ENCODE results near the gene SNTG2. TPM values are rescaled to one million over a fixed set of nuclear protein-coding genes. Genes with fewer than 3 reads are reported as not detected.

SNTG2 gene
- total and polyA plus RNA-seq, 10 of the 15 experiments (the other 5 are each of a cell fraction or from before 2014, with no cell fraction given) = not detected

DNA sequence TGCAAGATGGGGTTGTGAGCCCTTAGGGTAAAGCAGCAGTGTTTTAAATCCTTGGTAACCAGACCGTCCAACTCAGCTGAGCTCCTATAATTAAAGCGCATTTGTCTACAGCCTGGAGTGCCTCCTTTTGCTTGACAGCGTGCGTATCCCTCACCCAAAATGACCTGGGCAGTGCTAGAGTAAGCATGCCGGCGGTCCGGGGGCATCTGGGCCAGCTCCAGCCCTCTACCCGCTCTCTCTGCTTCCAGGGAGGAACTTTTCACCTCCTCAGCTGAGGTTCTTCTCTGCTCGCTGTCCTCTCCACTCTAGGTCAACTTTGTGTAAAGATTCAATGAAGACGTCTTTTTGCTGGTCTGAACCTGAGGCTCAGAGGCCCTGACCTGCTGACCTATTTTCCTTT, 360.2 kb downstream of the SNTG2 start (continued):
- TF ChIP-seq USF2 (IDR thresholded peaks at IDR 0.05; ENCODE audit: borderline replicate concordance, low read depth, low read length) (no peak), ESRRA (IDR thresholded peaks at IDR 0.05; ENCODE audit: low read length) (no peak)

DNA sequence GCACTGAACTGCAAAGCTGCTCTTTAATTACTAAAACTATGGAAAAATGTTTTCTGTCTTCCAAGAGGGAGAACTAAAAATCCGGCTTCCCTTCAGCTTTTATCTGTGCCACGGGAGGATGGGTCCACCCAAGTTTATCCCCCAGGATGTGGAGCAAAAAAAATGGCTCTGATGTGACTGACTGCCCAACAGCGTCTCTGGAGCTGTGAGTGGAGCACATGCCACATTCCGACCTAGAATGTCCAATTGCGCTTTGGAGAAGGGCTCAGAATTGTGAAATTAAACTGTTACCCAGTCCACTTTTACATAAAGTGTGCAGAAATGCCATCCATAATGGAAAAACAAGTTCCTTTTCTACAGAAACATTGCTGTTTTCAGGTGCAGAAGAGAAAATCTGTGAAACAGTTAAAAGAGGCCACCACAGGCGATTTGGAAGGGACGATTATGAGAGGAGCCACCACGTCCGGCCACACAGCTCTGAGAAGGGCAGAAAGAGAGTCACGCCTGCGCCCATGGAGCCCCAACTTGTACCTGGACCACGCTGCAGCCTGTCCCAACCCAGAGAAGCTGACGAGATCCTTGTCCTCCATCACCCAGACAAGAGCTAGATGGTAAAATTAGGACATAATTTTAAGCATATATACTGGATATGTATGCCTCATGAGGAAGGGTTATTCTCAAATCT, 362.7 kb downstream of the SNTG2 start:
- Histone ChIP-seq H3K4me3 (no peak overlapping the region), H3K4me2 (ENCODE audit: control insufficient read depth, insufficient read depth) (no peak overlapping the region), H3K36me3 (ENCODE audit: control insufficient read depth in 2 of 2, insufficient read depth in 2 of 2, low read length in 1 of 2) (no peaks in the 10 kb centered on the region), H3K27ac (ENCODE audit: control insufficient read depth, insufficient read depth) (no peak overlapping the region), H3K27me3 (replicated peaks in 1 of 2; ENCODE audit: control insufficient read depth in 2 of 2, insufficient read depth in 2 of 2, low read length in 1 of 2) (no peaks in the 10 kb centered on the region), H3K9me3 (replicated peaks; ENCODE audit: control insufficient read depth, insufficient read depth, low read length) (no peaks in the 10 kb centered on the region), H3K79me2 (ENCODE audit: control insufficient read depth, insufficient read depth, low read length) (no peaks in the 10 kb centered on the region), H2AFZ (ENCODE audit: control insufficient read depth, low read depth, low read length) (no peak overlapping the region), H4K20me1 (ENCODE audit: control insufficient read depth, insufficient read depth) (no peaks in the 10 kb centered on the region), H3K9ac (ENCODE audit: control insufficient read depth, insufficient read depth, low read length) (no peak overlapping the region), H3K4me1 (ENCODE audit: control insufficient read depth, insufficient read depth, low read length) (no peaks in the 10 kb centered on the region)
- in situ Hi-C loops (cut with MboI) = no loop called here
- DNase-seq (ENCODE audit: low read depth, low spot score) (no peak), ATAC-seq (no peak), FAIRE-seq (no peak)
- intact Hi-C loops (cut with micrococcal nuclease; ENCODE audit: unreplicated experiment) = no loop called here
- POLR2A ChIA-PET = no interaction called here
- RAD21 ChIA-PET (ENCODE audit: unreplicated experiment) = no interaction called here
- WGBS (ENCODE audit: insufficient coverage, insufficient replicate concordance, low lambda C conversion rate, missing lambda C conversion rate) = 3% methylated on average over 13 of the region's 13 CpGs
- no TSS peak for BruUV-seq (replicated peaks)
- SMC1A ChIA-PET (ENCODE audit: uncharacterized antibody, unreplicated experiment) = no interaction called here
- CTCF ChIA-PET = no interaction called here
- no peak for TF ChIP-seq LARP7 (IDR thresholded peaks at IDR 0.05)
- TF ChIP-seq STAT1 (conservative IDR thresholded peaks at IDR 0.05) = no peak
- TF ChIP-seq MEF2A (IDR thresholded peaks at IDR 0.05; ENCODE audit: insufficient read depth, low read depth, low read length) = no peak
- TF ChIP-seq CREM (IDR thresholded peaks at IDR 0.05; ENCODE audit: low read depth) = no peak
- no peak for TF ChIP-seq RAD51 (IDR thresholded peaks at IDR 0.05)
- TF ChIP-seq CEBPZ (IDR thresholded peaks at IDR 0.05; ENCODE audit: low read depth, low read length) = no peak
- no peak for TF ChIP-seq POLR2AphosphoS5 (IDR thresholded peaks at IDR 0.05; ENCODE audit: low read length)
- no peak for TF ChIP-seq RBBP5 (conservative IDR thresholded peaks at IDR 0.05)
- TF ChIP-seq CHD4 (IDR thresholded peaks at IDR 0.05) = no peak
- TF ChIP-seq, protein P1, sequence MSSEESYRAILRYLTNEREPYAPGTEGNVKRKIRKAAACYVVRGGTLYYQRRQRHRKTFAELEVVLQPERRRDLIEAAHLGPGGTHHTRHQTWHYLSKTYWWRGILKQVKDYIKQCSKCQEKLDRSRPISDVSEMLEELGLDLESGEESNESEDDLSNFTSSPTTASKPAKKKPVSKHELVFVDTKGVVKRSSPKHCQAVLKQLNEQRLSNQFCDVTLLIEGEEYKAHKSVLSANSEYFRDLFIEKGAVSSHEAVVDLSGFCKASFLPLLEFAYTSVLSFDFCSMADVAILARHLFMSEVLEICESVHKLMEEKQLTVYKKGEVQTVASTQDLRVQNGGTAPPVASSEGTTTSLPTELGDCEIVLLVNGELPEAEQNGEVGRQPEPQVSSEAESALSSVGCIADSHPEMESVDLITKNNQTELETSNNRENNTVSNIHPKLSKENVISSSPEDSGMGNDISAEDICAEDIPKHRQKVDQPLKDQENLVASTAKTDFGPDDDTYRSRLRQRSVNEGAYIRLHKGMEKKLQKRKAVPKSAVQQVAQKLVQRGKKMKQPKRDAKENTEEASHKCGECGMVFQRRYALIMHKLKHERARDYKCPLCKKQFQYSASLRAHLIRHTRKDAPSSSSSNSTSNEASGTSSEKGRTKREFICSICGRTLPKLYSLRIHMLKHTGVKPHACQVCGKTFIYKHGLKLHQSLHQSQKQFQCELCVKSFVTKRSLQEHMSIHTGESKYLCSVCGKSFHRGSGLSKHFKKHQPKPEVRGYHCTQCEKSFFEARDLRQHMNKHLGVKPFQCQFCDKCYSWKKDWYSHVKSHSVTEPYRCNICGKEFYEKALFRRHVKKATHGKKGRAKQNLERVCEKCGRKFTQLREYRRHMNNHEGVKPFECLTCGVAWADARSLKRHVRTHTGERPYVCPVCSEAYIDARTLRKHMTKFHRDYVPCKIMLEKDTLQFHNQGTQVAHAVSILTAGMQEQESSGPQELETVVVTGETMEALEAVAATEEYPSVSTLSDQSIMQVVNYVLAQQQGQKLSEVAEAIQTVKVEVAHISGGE (CRISPR knock-in tag; IDR thresholded peaks at IDR 0.05) = no peak
- TF ChIP-seq NFIC (IDR thresholded peaks at IDR 0.05; ENCODE audit: low read depth, low read length) = no peak
- no peak for TF ChIP-seq FOXK2 (IDR thresholded peaks at IDR 0.05)
- TF ChIP-seq, protein P2, sequence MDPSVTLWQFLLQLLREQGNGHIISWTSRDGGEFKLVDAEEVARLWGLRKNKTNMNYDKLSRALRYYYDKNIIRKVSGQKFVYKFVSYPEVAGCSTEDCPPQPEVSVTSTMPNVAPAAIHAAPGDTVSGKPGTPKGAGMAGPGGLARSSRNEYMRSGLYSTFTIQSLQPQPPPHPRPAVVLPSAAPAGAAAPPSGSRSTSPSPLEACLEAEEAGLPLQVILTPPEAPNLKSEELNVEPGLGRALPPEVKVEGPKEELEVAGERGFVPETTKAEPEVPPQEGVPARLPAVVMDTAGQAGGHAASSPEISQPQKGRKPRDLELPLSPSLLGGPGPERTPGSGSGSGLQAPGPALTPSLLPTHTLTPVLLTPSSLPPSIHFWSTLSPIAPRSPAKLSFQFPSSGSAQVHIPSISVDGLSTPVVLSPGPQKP (IDR thresholded peaks at IDR 0.05; ENCODE audit: low read depth, low read length) = no peak
- TF ChIP-seq JUND (IDR thresholded peaks at IDR 0.05; ENCODE audit: low read depth, low read length) = no peak
